ENCODE results near the gene MON1A. TPM values are rescaled to one million over a fixed set of nuclear protein-coding genes. Genes with fewer than 3 reads are reported as not detected.

MON1A gene
- total RNA-seq, 1 donor from 2014 or later = 12.4 TPM

DNA sequence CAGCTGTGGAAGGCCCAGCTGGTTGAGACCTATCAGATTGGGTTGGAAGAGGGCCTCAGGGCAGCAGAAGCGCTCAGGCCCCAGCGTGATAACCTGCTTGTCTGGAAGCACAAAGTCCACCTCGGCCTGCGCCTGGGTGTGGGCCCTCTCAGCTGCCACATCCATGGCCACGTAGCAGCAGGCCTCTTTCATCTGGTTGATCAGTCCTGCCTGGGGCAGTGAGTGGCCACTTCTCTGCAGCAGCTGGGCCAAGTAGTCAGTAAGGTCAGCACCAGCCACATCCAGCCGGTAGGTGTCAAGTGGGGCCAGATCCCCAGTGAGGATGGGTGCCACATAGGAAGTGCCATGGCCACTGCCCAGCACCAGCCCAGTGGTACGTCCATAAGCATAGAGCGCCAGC is 56.0 kb downstream of the MON1A start:
- DNase-seq (ENCODE audit: low read depth) = no peak
- Mint-ChIP-seq H3K4me3 (ENCODE audit: unreplicated experiment) (no peak overlapping the region), H3K36me3 (ENCODE audit: low read depth, unreplicated experiment) (peaks cover 3% of the 10 kb centered on the region), H3K27me3 (ENCODE audit: low read depth, unreplicated experiment) (peaks cover 44% of the 10 kb centered on the region), H3K27ac (ENCODE audit: unreplicated experiment) (no peak overlapping the region), H3K4me1 (ENCODE audit: low read depth, unreplicated experiment) (no peaks in the 10 kb centered on the region), H3K9me3 (ENCODE audit: unreplicated experiment) (peaks cover 6% of the 10 kb centered on the region)
- H4K20me1 ChIP-seq (ENCODE audit: insufficient read depth, low read length) = no peaks in the 10 kb centered on the region
- H3K79me2 ChIP-seq (ENCODE audit: insufficient read depth, low read length) = no peaks in the 10 kb centered on the region
- H3K9ac ChIP-seq (ENCODE audit: low read length) = no peak overlapping the region
- no peaks in the 10 kb centered on the region for H3K4me1 ChIP-seq (ENCODE audit: insufficient read depth, low read length)
- H3K27ac ChIP-seq (ENCODE audit: low read depth, low read length) = no peak overlapping the region
- H3K4me3 ChIP-seq (ENCODE audit: insufficient read depth, low read depth, low read length) = no peak overlapping the region
- no peak overlapping the region for H3K4me2 ChIP-seq (ENCODE audit: low read length)
- H3K27me3 ChIP-seq (ENCODE audit: insufficient read depth, low read length) = peaks cover 9% of the 10 kb centered on the region
- no peak for TF ChIP-seq EZH2 (IDR thresholded peaks at IDR 0.05; ENCODE audit: insufficient read depth, low read length)
- TF ChIP-seq, protein P1, sequence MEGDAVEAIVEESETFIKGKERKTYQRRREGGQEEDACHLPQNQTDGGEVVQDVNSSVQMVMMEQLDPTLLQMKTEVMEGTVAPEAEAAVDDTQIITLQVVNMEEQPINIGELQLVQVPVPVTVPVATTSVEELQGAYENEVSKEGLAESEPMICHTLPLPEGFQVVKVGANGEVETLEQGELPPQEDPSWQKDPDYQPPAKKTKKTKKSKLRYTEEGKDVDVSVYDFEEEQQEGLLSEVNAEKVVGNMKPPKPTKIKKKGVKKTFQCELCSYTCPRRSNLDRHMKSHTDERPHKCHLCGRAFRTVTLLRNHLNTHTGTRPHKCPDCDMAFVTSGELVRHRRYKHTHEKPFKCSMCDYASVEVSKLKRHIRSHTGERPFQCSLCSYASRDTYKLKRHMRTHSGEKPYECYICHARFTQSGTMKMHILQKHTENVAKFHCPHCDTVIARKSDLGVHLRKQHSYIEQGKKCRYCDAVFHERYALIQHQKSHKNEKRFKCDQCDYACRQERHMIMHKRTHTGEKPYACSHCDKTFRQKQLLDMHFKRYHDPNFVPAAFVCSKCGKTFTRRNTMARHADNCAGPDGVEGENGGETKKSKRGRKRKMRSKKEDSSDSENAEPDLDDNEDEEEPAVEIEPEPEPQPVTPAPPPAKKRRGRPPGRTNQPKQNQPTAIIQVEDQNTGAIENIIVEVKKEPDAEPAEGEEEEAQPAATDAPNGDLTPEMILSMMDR (IDR thresholded peaks at IDR 0.05; ENCODE audit: insufficient read depth, low read depth, low read length) = no peak
- H3K9me3 ChIP-seq (ENCODE audit: insufficient read depth, low read depth, low read length) = no peaks in the 10 kb centered on the region
- no peak overlapping the region for H2AFZ ChIP-seq (ENCODE audit: low read depth, low read length)
- no peaks in the 10 kb centered on the region for H3K36me3 ChIP-seq (ENCODE audit: insufficient read depth, low read length)
- FAIRE-seq = no peak

DNA sequence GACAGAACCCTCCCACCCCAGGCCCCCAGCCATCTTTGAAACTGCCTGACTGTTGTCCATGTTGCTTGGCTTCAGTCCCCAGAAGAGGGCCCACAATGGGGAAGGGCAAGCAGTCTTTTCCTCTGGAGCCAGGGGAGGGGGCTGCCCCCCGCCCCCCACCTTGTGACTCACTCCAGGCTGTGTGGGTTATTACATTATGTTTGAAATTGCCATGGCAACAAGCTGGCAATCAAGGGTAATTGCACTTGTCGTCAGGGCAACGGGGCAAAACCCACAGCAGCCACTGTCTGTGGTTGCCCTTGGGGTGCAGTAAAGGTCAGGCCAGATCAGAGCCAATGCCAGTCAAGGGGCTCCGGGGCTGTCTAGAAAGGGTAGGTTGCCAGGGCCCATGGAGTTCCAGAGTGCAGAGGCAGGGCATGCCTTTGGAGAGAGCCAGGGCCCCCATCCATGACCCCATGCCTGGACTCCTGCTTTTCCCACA is 56.8 kb downstream of the MON1A start:
- Histone ChIP-seq H3K4me3 (ENCODE audit: insufficient read depth, low read depth, low read length) (no peak overlapping the region), H2AFZ (ENCODE audit: low read depth, low read length) (no peak overlapping the region), H3K36me3 (ENCODE audit: insufficient read depth, low read length) (no peaks in the 10 kb centered on the region), H3K27me3 (ENCODE audit: insufficient read depth, low read length) (peaks cover 17% of the 10 kb centered on the region), H4K20me1 (ENCODE audit: insufficient read depth, low read length) (no peaks in the 10 kb centered on the region), H3K4me2 (ENCODE audit: low read length) (no peak overlapping the region), H3K4me1 (ENCODE audit: insufficient read depth, low read length) (no peaks in the 10 kb centered on the region), H3K9me3 (ENCODE audit: insufficient read depth, low read depth, low read length) (no peaks in the 10 kb centered on the region), H3K9ac (ENCODE audit: low read length) (no peak overlapping the region), H3K27ac (ENCODE audit: low read depth, low read length) (no peak overlapping the region), H3K79me2 (ENCODE audit: insufficient read depth, low read length) (no peaks in the 10 kb centered on the region)
- Mint-ChIP-seq H3K27ac (ENCODE audit: unreplicated experiment) (no peak overlapping the region), H3K27me3 (ENCODE audit: low read depth, unreplicated experiment) (peaks cover 51% of the 10 kb centered on the region), H3K36me3 (ENCODE audit: low read depth, unreplicated experiment) (peaks cover 3% of the 10 kb centered on the region), H3K9me3 (ENCODE audit: unreplicated experiment) (peaks cover 6% of the 10 kb centered on the region), H3K4me3 (ENCODE audit: unreplicated experiment) (no peak overlapping the region), H3K4me1 (ENCODE audit: low read depth, unreplicated experiment) (no peaks in the 10 kb centered on the region)
- TF ChIP-seq EZH2 (IDR thresholded peaks at IDR 0.05; ENCODE audit: insufficient read depth, low read length) = no peak
- TF ChIP-seq, protein P1 (IDR thresholded peaks at IDR 0.05; ENCODE audit: insufficient read depth, low read depth, low read length) = no peak
- DNase-seq (ENCODE audit: low read depth) (no peak), FAIRE-seq (no peak)

- Histone ChIP-seq H3K79me2 (ENCODE audit: insufficient read depth, low read length) (no peaks in the 10 kb centered on the region), H3K4me2 (ENCODE audit: low read length) (no peak overlapping the region), H4K20me1 (ENCODE audit: insufficient read depth, low read length) (no peaks in the 10 kb centered on the region), H3K36me3 (ENCODE audit: insufficient read depth, low read length) (no peaks in the 10 kb centered on the region), H3K9me3 (ENCODE audit: insufficient read depth, low read depth, low read length) (no peaks in the 10 kb centered on the region), H3K4me3 (ENCODE audit: insufficient read depth, low read depth, low read length) (no peak overlapping the region), H2AFZ (ENCODE audit: low read depth, low read length) (no peak overlapping the region), H3K4me1 (ENCODE audit: insufficient read depth, low read length) (no peaks in the 10 kb centered on the region), H3K27me3 (ENCODE audit: insufficient read depth, low read length) (peaks cover 20% of the 10 kb centered on the region), H3K27ac (ENCODE audit: low read depth, low read length) (no peak overlapping the region), H3K9ac (ENCODE audit: low read length) (no peak overlapping the region)
- DNase-seq (ENCODE audit: low read depth) (no peak), FAIRE-seq (no peak)
- no peak for TF ChIP-seq EZH2 (IDR thresholded peaks at IDR 0.05; ENCODE audit: insufficient read depth, low read length)
- TF ChIP-seq, protein P1 (IDR thresholded peaks at IDR 0.05; ENCODE audit: insufficient read depth, low read depth, low read length) = no peak
- Mint-ChIP-seq H3K27ac (ENCODE audit: unreplicated experiment) (no peak overlapping the region), H3K4me3 (ENCODE audit: unreplicated experiment) (no peak overlapping the region), H3K36me3 (ENCODE audit: low read depth, unreplicated experiment) (peaks cover 3% of the 10 kb centered on the region), H3K9me3 (ENCODE audit: unreplicated experiment) (peaks cover 6% of the 10 kb centered on the region), H3K4me1 (ENCODE audit: low read depth, unreplicated experiment) (no peaks in the 10 kb centered on the region), H3K27me3 (ENCODE audit: low read depth, unreplicated experiment) (peaks cover 57% of the 10 kb centered on the region)
Observed at GRCh38 chr3:49871531-49872153, 58.0 kb downstream of the MON1A start.
